Common myeloid progenitor, CD34-positive (primary cell): ENCODE results near the gene MYOCD.

Source experiments
- CTCF ChIA-PET: fragments of 350-600 bp; sonication (Branson Sonifier 250); formaldehyde crosslinking; loops from one replicate; lab custom pipeline; 2021; ENCODE audit warnings: antibody characterized with exemption; lab: Charles Lee
- POLR2A ChIA-PET: fragments of 350-600 bp; sonication (Branson Sonifier 250); formaldehyde crosslinking; loops from one replicate; lab custom pipeline; 2021; ENCODE audit warnings: antibody characterized with exemption; lab: Charles Lee
- DNase-seq, 3 donors: peaks; one replicate each; pipeline versions ENCODE4 v3.0.0 to v3.0.0-alpha.2; 2013
- H3K27ac ChIP-seq, 2 experiments: 1 replicate in 1 of 2; 2 replicates in 1 of 2; pipeline ENCODE4 v1.7.0; 2013; ENCODE audit warnings: inconsistent platforms in 2 of 2, low read length in 2 of 2, mild to moderate bottlenecking in 2 of 2, low read depth in 1 of 2, moderate library complexity in 1 of 2; ENCODE audit not compliant: severe bottlenecking in 2 of 2, insufficient read depth in 1 of 2, poor library complexity in 1 of 2
- H3K27me3 ChIP-seq, 5 experiments: replicated peaks in 2 of 5; 1 replicate in 3 of 5; 2 replicates in 2 of 5; pipeline versions ENCODE4 v1.6.1 to v1.7.0; 2013; ENCODE audit warnings: low read length in 4 of 5, mild to moderate bottlenecking in 2 of 5, moderate library complexity in 2 of 5, inconsistent platforms in 1 of 5; ENCODE audit not compliant: insufficient read depth in 5 of 5, control insufficient read depth in 4 of 5
- H3K36me3 ChIP-seq, 4 experiments: 1 replicate in 2 of 4; 2 replicates in 2 of 4; pipeline versions ENCODE4 v1.6.1 to v1.7.0; 2013; ENCODE audit warnings: low read length in 3 of 4, control low read depth in 1 of 4, mild to moderate bottlenecking in 1 of 4; ENCODE audit not compliant: control insufficient read depth in 4 of 4, insufficient read depth in 4 of 4
- H3K4me1 ChIP-seq, 4 experiments: 1 replicate in 3 of 4; 2 replicates in 1 of 4; pipeline versions ENCODE4 v1.6.1 to v1.7.1; 2013; ENCODE audit warnings: low read length in 3 of 4, mild to moderate bottlenecking in 3 of 4, control low read depth in 1 of 4, inconsistent platforms in 1 of 4, moderate library complexity in 1 of 4; ENCODE audit not compliant: control insufficient read depth in 4 of 4, insufficient read depth in 4 of 4; ENCODE audit errors: control extremely low read depth in 1 of 4
- H3K4me3 ChIP-seq, 7 experiments: 1 replicate in 4 of 7; 2 replicates in 3 of 7; pipeline versions ENCODE4 v1.5.1 to v1.7.0; 2013; ENCODE audit warnings: mild to moderate bottlenecking in 7 of 7, low read length in 6 of 7, moderate library complexity in 6 of 7, inconsistent platforms in 2 of 7, low read depth in 2 of 7, control low read depth in 1 of 7; ENCODE audit not compliant: insufficient read depth in 4 of 7, control insufficient read depth in 1 of 7; ENCODE audit errors: extremely low read depth in 1 of 7
- H3K9me3 ChIP-seq, 5 experiments: 1 replicate in 4 of 5; 2 replicates in 1 of 5; pipeline versions ENCODE4 v1.6.1 to v1.7.1; 2013; ENCODE audit warnings: low read length in 4 of 5, mild to moderate bottlenecking in 2 of 5, inconsistent platforms in 1 of 5, low read depth in 1 of 5, moderate library complexity in 1 of 5; ENCODE audit not compliant: control insufficient read depth in 4 of 5, insufficient read depth in 2 of 5; ENCODE audit errors: control extremely low read depth in 1 of 5
- WGBS: methylation state at CpG from one replicate; pipeline ENCODE4 v1.1.5; 2013; ENCODE audit not compliant: insufficient coverage; 5-methylcytosine and 5-hydroxymethylcytosine counted together

Gene MYOCD

DNA sequence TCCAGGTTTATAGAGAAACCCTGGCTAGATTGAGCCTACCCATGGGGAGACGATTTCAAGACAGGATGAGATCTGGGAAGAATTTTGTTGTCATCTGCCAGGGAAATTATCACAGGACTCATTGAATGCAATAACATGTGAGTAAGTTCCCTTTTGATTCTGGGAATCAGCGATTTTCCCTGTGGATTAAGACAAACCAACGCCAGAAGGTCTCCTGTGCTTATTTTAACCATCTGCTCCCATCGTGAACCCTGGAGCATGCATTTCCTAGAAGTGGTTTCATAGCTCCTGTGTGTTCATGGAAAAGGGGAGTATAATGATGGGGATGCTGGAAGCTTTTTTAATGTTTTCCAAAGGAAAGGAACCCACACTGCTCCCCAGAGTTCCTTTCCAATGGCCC, 102.6 kb downstream of the MYOCD start:
- H3K9me3 ChIP-seq, result no peaks in the 10 kb centered on the region

GRCh38 chr17:12769981-12770380, 104.3 kb downstream of the MYOCD start:
- CTCF ChIA-PET, result no interaction called here
- no peaks in the 10 kb centered on the region for H3K4me1 ChIP-seq

More for the DNA sequence above, 102.6 kb downstream of the MYOCD start:
- CTCF ChIA-PET, result no interaction called here
- no peaks in the 10 kb centered on the region for H3K36me3 ChIP-seq
- no peak overlapping the region for H3K4me3 ChIP-seq
- no peak for DNase-seq
- H3K4me1 ChIP-seq, result no peaks in the 10 kb centered on the region
- H3K27ac ChIP-seq, result no peak overlapping the region
- POLR2A ChIA-PET, result no interaction called here
- H3K27me3 ChIP-seq, result peaks cover 0 to 2% (median 0%) of the 10 kb centered on the region in 5 experiments
- WGBS, result 97% methylated on average over 4 of the region's 4 CpGs

DNA sequence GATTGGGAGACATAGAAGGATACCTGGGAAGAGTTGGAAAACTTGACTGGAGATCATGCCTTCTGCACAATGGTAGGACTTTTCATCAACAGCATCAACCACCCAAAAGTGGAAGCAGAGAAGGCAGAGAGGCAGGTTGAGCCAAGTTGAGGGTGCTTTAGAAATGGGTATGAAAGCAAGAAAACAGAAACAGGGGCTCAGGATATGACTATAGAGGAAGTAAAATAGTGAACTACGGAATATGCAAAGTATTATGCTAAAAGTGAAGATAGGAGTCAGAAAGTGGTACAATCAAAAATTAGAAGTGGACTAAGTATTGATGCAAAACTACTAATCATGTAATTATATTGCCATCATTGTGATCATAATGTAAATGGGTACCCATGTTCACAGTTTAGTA, 107.5 kb downstream of the MYOCD start:
- Histone ChIP-seq H3K4me1 (no peaks in the 10 kb centered on the region), H3K4me3 (no peak overlapping the region), H3K27ac (no peak overlapping the region), H3K27me3 (peaks cover 0 to 2% (median 0%) of the 10 kb centered on the region in 5 experiments), H3K9me3 (no peaks in the 10 kb centered on the region), H3K36me3 (no peaks in the 10 kb centered on the region)
- no peak for DNase-seq
- ChIA-PET CTCF (no interaction called here), POLR2A (no interaction called here)
- no CpG with 5 or more reads among the region's 1 CpG for WGBS

More at GRCh38 chr17:12769981-12770380, 104.3 kb downstream of the MYOCD start:
- H3K27me3 ChIP-seq, result peaks cover 0 to 2% (median 0%) of the 10 kb centered on the region in 5 experiments
- no peak overlapping the region for H3K4me3 ChIP-seq
- 98% methylated on average over 4 of the region's 6 CpGs for WGBS
- DNase-seq, result no peak
- POLR2A ChIA-PET, result no interaction called here
- H3K9me3 ChIP-seq, result no peaks in the 10 kb centered on the region
- no peak overlapping the region for H3K27ac ChIP-seq
- H3K36me3 ChIP-seq, result no peaks in the 10 kb centered on the region

DNA sequence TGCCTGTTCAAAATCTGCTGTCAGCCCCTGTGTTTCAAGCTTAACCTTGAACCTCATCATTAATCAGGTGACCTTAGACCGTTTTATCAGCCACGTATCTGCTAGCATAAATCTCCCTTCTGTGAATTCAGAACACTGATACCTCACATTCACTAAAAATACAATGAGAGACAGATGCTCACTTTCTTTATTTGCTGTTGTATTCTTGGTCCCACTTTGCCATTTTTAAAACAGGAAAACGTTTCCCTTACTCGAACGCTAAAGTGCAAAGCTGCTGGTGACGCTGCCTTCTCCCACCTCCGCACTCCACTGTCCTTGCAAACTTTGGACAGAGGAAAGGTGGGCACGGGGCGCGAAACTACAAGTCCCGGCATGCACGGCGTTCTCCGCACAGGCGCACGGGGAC, 123.4 kb downstream of the MYOCD start:
- peaks cover 0 to 31% (median 12%) of the 10 kb centered on the region in 5 experiments for H3K27me3 ChIP-seq
- H3K4me3 ChIP-seq, result peak overlapping the region; percentile 58 to 83 (median 76)
- DNase-seq, result peak in 1 of 3 donors; percentile 25
- H3K4me1 ChIP-seq, result peaks cover 0 to 9% (median 6%) of the 10 kb centered on the region in 4 experiments
- no peaks in the 10 kb centered on the region for H3K36me3 ChIP-seq
- ChIA-PET POLR2A (no interaction called here), CTCF (no interaction called here)
- no peak overlapping the region for H3K27ac ChIP-seq
- no peaks in the 10 kb centered on the region for H3K9me3 ChIP-seq
- WGBS, result 0% methylated on average over 15 of the region's 16 CpGs

DNA sequence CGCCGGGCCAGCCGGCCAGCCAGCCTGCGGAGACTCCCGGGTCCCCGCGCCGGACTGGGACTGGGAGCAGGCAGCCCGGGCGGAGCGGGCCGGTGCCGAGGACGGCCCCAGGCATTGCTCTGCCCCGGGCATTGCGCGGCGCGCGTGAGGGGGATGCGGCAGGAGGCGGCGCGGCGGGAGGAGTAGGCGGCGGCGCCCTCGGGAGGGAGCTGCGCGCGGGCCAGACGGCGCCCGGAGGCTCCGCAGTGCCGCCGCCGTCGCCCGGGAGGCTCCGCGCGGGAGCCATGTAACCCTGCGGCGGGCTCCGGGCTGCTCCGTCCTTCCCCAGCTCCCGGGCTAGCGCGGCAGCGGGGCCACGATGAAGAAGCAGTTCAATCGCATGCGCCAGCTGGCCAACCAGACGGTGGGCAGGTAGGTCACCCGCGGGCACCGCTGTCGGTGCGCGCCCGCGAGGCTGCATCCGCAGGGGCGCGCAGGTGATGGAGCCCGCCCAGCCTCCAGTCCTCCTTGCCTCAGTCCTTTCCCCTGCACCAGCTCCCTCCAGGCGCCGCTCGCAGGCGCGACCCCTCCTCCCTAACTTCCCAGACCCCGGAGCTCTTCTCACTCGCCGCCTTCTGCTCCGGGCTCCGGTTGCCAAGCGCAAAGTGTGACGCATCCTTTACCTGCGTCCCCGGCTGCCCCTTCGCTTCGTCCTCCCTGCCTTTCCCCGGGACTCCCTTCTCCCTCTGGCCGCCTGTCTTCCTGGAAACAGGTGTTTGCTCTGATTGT, 124.0 kb downstream of the MYOCD start, which contains the start of gene ARHGAP44:
TSS of gene ARHGAP44 (plus strand) at position 18 of the 768 bp plus-strand sequence. CDS start at position 359, 341 bp downstream.
- DNase-seq, result peak; percentile 10 to 70 (median 47)
- peaks cover 0 to 10% (median 6%) of the 10 kb centered on the region in 4 experiments for H3K4me1 ChIP-seq
- ChIA-PET POLR2A (no interaction called here), CTCF (interaction anchor here (0.6 to 0.9 kb wide), 2 partner anchors 12 to 48 kb away, joined by 3 read pairs; no protein-coding TSS in a partner anchor)
- no peaks in the 10 kb centered on the region for H3K9me3 ChIP-seq
- H3K36me3 ChIP-seq, result no peaks in the 10 kb centered on the region
- peaks cover 0 to 31% (median 12%) of the 10 kb centered on the region in 5 experiments for H3K27me3 ChIP-seq
- peak within 1 kb of the TSS; percentile 58 to 83 (median 76) for H3K4me3 ChIP-seq
- WGBS, result 0% methylated on average over 75 of the region's 86 CpGs
- no peak within 1 kb of the TSS for H3K27ac ChIP-seq

DNA sequence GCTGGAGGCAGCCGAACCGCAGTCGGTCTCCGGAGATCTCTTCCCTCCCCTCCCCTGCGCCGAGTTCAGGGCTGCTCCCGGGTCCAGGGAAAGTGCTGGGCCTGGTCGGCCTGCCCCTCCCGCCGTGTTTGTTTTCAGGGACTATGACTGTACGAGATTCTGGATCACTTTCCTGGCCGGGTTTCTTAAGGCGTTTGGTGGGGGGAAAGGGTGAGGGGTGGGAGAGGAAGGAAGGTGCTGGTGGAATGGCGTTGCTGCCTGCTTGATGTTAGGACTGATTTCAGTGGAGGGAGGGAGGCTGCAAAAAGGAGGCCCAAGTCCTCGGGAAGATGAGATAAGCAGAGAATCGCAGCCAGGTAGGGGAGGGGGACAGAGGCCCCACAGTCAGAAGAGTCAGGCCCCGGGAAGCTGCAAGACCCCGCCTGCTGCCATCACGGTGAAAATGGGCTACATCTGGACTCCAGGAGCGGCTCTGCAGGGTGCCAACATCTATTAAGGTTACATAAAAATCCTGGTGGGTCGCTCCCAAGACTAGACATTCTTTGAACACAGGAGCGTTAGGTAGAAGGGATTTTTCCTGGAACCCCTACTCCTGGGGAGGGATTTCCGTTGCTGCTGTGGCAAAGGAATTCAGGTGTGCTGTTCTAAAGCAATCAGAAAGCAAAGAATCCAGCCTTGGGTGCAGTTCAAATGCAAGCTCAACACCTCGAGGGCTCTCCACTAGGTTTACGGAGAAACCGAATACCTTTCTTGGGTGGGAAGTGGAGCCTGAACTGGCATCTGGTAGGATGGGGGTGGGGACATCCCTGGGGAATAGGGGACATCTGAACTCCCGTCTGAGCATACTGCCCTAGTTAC, 124.8 kb downstream of the MYOCD start:
- peak overlapping the region in 6 of 7 experiments; percentile 58 to 83 (median 76) for H3K4me3 ChIP-seq
- WGBS, result 25% methylated on average over 24 of the region's 27 CpGs
- H3K27ac ChIP-seq, result no peak overlapping the region
- no peaks in the 10 kb centered on the region for H3K36me3 ChIP-seq
- no peak for DNase-seq
- H3K4me1 ChIP-seq, result peaks cover 0 to 17% (median 9%) of the 10 kb centered on the region in 4 experiments
- no peaks in the 10 kb centered on the region for H3K9me3 ChIP-seq
- ChIA-PET CTCF (interaction anchor here (0.9 kb wide), 1 partner anchor 48 kb away, joined by 3 read pairs; no protein-coding TSS in a partner anchor), POLR2A (no interaction called here)
- H3K27me3 ChIP-seq, result peaks cover 0 to 30% (median 12%) of the 10 kb centered on the region in 5 experiments
